Stimulated activated CD4-positive, alpha-beta T cell treated with anti-CD3 and anti-CD28 coated beads, Interleukin-2, amount 100 ng/mL, for 48 hours (primary cell): ENCODE data around the gene AURKA.
A peak's percentile ranks its signal among the peaks of the same experiment; 100 is the strongest.

Experiments used
- DNase-seq, 2 donors: peaks; one replicate each; pipeline ENCODE4 v3.0.0-alpha.2; 2020

Gene AURKA

DNA sequence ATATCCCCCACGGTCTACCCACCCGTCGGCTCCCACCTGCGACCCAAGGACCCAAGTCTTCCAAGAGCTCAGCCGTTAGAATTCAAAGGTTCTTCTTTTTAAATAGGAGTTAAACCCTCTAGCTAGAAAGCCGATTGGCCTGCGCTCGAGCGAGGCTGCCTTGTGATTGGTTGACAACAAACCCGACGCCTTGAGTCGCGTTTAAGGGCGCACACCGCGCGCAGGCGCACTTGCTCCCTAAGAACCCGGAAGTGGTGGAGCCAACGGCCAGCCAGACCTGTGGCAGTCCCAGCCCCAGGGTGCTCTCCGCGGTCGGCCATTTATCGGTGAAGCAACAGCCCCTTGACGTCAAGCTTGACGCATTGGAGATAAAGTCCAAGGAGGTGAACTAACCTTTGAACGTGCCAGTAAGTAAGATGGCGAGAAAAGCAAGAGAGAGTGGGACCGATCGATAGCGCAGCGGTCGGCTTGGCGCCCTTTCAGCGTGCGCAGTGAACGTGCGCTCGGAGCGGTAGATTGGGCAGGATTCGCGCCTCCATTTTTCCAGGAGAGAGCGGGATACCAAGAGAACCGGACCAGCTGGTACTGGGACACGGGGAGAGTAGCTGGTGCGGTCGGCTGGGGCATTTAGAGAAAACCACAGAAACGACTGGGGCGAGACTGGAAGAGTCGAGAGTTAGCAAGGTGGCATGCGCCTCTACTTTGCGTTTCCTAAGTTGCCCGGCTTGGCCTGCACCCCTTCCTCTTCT, at the start of gene AURKA, which contains the start of gene CSTF1:
Gene AURKA, minus strand, starts transcription at position 84 of the 749 bp plus-strand sequence. CDS start 4,018 bp downstream, outside the sequence.
Gene CSTF1, plus strand, starts transcription at position 514 of the 749 bp plus-strand sequence. CDS start 2,908 bp downstream, outside the sequence.
- peak; percentile 98 to 99 for DNase-seq

GRCh38 chr20:56440346-56441007, 48.5 kb upstream of the AURKA start:
- DNase-seq: peak in 1 of 2 donors; percentile 28

DNA sequence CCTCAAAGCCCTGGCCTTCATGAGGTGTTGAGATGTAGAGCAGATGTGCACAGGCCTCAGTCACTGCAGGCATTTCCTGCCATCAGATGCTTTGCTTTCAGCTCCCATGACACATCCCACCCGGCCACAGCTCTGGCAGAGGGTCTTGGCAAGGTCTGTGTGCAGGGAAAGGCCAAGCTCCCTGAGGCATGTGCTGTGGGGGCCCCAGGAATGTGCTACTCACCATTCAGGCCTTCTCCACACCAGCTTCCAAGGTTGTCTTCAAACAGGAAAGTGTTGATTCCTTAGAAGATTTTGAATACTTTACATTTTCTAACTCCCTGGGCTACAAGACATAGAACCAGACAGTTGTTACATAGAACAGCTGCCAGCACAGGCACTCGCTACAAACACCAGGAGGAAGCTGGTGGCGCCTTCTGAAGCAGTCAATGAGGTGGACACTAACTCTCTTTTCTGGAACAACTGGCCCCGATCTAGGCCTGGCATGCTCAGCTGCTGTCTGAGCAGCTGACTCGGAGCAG, 47.8 kb upstream of the AURKA start:
- DNase-seq: no peak

- no peak for DNase-seq
Measured at GRCh38 chr20:56438284-56438683, 46.3 kb upstream of the AURKA start.

DNA sequence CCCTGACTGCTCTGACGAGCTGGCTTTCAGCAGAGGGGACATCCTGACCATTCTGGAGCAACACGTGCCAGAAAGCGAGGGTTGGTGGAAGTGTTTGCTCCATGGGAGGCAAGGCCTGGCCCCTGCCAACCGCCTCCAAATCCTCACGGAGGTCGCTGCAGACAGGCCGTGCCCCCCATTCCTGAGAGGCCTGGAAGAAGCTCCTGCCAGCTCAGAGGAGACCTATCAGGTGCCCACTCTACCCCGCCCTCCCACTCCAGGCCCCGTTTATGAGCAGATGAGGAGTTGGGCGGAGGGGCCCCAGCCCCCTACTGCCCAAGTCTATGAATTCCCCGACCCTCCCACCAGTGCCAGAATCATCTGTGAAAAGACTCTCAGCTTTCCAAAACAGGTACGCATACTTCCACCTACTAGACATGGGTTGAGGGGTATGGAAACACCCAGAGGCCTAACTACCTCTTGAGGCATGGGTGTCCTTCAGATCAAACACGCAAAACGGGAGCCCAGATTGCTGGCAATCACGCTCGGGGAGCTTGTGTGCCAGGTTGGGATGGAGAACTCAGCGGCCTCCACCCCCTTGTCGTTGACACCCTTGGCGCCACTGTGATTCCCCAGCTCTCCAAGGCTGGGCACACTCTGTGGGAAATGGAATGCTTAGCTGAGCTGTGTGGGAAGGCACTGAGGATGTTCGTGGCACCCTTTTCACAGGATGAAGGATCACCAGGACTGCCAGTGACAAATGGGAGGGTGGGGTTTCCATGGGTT, 45.4 kb upstream of the AURKA start:
- DNase-seq: no peak

DNA sequence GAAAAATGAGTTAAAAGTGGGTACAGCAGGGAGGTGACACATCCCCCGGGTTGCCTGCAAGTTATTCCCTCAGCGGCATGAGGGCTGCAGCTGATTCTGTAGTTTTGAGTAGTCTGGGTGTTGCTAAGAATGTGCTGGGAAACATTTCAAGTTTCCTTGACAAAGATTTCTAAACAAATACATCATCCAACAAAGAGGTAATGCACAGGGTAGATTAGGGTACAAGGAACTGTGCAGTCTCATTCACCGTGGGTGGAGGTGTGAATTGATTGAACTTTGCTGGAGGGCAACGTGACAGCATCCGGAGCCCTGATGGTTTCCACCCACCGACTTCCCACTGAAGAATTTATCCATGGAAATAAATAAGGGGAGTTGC, 41.9 kb upstream of the AURKA start:
- DNase-seq: no peak

- no peak for DNase-seq
Measured at GRCh38 chr20:56433221-56433879, 41.3 kb upstream of the AURKA start.

DNA sequence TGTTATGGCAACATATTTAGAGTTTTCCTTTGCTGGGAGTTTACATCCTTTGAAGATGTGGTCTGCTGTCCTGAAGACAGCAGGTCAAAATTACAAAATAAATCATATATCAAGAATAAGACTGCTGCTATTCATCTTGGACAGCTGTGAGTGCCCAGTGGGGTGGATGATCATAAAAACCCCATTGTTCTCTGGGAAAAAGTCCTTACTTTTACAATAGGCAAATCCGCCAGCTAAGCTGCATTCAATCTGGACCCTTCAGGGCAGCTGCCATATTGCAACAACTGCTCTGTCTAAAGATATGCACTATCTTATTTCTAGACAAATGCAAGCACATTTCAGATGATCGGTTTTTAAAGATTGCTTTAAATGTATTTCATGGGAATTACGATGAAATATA, 39.5 kb upstream of the AURKA start:
- no peak for DNase-seq

DNA sequence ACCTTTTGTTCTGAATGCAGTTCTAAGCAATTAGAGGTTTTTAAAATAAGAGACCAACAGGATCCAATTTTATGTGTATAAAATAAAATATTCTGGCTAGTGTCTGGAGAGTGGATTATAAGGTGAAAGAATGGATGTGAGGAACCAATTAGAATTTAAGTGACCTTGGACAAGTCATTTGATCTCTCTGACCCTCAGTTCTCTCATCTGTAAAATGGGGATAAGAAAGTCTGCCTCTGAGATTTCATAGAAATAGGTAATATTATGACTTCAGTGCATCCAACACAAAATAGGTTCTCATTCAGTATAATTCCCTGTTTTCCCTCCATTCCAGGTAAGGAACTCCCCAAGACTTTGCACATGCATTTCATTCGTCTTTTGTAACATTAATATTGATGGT, 38.9 kb upstream of the AURKA start:
- DNase-seq: no peak

DNA sequence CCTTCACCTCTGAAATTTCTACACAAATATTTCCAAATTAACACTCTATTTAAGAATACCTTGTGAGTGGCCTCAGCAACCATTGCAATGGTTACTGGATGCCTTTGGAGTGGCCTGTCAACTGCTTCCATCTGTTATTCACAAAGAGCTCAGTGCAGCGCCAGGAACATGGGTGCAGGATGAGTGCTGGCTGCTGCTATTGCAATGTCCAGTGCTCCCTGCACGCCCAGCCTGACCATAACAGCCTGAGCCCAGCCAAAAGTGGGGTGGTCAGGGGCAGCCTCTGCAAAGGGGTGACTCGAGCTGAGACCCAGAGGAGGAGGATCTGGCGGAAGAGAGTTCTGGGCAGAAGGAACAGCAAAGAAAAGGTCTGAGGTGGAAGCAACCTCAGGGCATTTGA, 38.4 kb upstream of the AURKA start:
- DNase-seq: no peak

DNA sequence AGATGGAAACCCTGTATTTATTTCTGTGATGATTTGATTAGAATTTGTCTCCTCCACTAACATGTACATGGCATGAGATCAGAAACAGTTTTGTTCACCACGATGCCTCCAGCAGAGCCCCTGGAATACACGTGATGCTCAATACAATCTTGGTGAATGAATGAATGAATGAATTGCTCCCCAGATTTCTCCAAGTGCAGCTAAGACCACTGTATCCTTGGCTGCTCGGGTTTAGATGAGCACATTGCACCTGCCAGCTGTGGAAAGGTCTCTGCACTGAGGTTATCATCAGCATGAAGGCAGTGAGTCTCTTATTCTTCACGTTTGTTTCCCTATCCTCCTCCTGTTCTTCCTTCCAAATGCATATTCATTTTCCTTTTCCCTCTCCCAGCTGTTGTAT, 37.9 kb upstream of the AURKA start:
- DNase-seq: no peak

DNA sequence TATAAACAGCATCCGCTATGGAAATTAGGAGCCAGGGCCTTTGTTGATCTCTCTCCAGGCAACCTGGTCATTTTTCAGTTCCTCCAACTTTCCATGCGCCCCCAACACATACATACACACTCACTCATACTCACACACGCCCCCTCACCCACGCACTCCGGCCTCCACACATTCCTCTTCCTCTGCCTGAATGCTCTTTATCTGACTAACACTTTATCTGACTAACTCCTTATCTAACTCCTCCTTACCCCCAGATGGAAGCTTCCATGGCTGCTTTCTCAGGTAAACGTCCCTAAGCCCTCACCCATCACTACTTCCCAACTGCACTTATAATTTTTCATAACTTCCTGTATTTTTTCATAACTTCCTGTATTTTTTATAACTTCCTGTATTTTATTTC, 37.5 kb upstream of the AURKA start:
- DNase-seq: no peak

DNA sequence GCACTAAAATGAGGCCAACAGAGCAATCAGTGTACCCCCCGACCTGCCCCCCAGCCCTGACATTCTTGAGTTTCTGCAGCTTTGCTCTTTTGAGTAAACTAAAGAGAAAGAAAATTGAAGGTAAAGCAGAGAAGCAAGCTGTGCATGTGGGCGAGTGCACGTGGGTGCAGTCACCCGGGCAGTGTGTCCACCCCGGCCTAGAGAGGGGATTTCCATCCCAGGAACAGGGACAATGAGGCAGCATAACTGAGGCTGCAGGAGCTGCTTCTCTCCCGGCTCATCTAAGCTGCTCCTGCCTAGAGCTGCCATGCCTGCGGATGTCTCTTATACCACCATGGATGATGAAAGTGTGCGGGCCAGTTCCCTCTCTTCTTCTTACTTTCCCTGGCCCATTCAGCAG, 36.9 kb upstream of the AURKA start:
- no peak for DNase-seq

GRCh38 chr20:56428410-56428809, 36.4 kb upstream of the AURKA start:
- DNase-seq: no peak

DNA sequence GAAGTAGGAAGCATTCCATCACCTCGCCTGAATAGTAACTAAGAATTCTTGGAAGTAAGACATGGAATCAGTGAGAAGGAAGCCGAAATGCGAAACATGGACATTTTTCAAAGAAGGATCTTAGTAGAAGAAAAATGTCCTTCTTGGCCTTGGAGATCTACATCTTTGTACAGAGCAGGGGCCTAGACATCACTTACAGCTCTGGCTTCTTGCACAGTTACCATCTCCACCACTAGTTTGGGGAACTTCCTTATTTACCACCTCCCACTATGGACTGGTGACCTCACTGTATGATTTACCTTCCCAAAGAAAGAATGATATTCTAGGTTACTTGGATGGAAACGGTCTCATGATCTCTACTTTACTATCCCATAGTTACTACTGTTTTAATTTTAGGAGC, 35.8 kb upstream of the AURKA start:
- no peak for DNase-seq

DNA sequence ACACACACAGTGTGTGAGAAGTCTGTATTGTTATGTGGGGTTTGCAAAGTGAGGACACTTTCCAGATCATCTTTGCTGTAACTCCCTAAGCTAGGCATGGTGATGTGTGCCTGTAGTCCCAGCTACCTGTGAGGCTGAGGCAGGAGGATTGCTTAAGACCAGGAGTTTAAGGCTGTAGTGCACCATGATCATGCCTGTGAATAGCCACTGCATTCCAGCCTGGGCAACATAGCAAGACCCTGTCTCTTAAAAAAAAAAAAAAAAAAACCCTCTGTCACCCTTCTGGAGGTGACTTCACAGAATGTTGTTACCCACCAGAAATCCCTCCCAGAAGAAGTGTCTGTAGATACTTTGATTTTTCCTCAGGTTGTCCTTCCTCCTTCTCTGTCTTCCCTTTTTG, 34.9 kb upstream of the AURKA start:
- DNase-seq: no peak

DNA sequence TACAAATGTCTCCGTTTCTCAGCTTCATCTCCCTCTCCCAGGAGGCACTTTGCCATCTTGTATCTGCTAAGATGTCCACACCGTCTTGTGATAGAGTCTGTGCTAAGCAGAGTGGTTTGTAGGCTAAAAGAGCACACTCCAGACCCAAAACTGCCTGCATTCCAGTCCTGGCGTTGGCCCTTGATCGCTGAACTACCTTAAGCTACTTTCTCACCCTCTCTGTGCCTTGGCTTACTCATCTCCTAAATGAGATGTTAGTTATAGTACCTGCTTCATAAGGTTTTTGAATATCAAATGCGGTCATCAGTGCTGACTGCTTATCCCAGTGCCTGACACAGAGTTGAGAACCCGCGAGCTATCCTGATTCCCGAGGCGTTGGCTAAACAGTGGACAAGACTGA, 34.0 kb upstream of the AURKA start:
- no peak for DNase-seq

GRCh38 chr20:56424931-56425330, 32.9 kb upstream of the AURKA start:
- DNase-seq: no peak

DNA sequence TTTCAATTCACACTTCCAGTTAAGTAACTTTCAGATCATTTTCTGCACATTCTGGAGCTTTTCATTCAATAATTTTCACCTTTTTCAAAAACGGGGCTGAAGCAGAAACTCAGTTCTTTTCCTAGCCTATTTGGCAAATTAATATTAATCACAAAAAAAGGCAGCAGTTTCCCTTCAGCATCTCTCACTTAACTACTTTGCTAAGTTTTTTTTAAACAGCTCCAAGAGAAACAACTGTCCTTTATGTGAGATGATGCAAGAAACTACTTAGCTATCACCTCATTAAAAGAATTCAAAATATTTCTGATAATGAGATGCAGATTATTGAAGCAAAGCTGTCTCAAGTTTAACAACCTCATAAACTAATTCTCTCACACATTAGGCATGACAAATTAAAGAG, 31.9 kb upstream of the AURKA start:
- no peak for DNase-seq

DNA sequence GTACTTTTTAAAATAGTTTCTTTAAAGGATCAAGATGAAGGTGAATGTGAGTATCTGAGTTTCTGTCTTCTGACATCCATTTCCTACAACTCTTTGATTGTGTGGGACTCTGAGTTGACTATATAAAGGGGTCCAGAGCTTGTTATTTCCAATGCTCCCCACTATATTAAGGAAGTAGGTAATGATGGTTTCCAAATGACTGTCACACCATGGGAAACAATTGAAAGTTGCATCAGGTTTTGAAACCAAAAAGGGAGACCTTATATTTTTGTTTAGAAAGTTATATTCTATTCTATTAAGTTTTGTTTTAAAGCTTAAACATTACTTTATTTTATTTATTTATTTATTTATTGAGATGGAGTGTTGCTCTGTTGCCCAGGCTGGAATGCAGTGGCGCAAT, 31.2 kb upstream of the AURKA start:
- DNase-seq: no peak

GRCh38 chr20:56422824-56423189, 30.8 kb upstream of the AURKA start:
- DNase-seq: no peak

DNA sequence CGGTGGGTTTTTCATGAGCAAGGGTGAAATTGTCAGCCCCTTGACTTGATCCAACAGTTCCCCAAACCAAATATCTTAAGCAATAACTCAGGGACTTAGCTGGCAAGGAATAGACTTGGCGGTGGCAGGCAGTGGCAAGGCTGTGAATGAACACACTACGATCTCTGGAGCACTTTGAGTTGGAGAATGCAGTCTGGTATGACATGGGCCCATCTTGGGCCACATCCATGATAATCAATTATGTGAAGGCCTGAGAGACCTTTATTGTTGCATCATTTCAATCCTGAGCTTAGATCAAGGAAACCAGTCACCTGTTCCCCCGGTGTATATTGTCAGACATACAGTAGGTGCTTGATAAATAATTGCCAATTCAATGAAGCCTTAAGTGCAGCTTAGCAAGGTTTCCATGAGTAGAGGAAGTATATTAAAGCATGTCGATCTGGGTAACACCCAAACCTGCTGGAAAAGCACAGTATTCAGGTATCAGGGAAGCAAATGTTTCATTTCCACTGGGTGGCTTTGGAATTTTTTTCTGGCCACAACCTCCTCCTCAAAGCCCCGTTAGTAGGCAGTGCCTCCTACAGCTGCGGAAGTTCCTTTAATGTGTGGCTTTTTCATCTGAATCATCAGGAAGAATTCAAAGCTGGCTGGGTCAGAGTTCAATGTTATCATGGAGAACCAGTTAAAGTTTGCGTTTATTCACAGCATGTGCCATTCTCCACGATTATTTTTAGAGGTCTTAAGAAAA, 30.2 kb upstream of the AURKA start:
- DNase-seq: no peak
